Measurements from ENCODE around the gene UBE2M.
"Not testable (repeated sequence)": the region's sequence is repeated elsewhere in the genome, so short reads cannot be mapped to it uniquely, and the experiment has no call there.

UBE2M gene

DNA sequence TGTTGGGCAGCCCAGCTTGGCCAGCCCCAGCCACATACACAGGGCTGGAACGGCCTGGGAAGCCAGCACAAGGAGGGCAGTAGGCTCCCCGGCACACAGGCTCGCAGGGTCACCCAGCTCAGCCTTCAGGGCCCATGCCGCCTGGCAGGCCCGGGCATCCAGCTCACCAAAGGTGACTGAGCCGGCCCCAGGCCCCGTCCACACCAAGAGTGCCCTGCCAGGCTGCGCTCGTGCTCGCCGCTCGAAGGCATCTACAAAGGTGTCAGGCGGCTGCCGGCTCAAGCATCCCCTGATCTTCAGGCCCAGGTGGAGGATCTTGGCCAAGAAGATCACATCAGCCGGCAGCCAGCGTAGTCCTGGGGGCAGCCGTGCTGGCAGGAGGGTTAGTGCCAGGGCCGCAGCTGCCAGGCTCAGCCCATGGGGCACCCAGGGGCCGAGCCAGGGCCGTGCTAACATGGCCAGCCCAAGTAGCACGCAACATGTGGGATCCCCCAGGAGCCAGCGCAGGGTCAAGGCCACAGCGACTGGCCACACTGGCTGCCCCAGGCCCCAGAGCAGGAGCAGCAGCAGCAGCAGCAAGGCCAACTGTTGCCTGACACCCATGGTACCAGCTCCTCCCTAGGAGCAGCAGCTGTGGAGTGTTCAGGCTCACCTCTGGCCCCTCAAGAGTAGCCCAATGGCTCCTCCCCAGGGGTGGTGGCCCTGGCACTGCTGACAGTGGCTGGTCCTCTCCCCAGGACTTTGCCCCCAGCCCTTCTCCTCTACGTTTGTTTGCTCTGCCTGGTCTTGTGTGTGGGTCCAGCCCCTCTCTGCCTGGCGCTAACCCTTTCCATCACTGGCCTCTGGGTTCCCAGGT is 46.8 kb downstream of the UBE2M start, which contains the start of gene SLC27A5:
SLC27A5 (minus strand) TSS at position 640 of the 856 bp plus-strand sequence; CDS start at position 603, 37 bp downstream.
- FAIRE-seq, result no peak

DNA sequence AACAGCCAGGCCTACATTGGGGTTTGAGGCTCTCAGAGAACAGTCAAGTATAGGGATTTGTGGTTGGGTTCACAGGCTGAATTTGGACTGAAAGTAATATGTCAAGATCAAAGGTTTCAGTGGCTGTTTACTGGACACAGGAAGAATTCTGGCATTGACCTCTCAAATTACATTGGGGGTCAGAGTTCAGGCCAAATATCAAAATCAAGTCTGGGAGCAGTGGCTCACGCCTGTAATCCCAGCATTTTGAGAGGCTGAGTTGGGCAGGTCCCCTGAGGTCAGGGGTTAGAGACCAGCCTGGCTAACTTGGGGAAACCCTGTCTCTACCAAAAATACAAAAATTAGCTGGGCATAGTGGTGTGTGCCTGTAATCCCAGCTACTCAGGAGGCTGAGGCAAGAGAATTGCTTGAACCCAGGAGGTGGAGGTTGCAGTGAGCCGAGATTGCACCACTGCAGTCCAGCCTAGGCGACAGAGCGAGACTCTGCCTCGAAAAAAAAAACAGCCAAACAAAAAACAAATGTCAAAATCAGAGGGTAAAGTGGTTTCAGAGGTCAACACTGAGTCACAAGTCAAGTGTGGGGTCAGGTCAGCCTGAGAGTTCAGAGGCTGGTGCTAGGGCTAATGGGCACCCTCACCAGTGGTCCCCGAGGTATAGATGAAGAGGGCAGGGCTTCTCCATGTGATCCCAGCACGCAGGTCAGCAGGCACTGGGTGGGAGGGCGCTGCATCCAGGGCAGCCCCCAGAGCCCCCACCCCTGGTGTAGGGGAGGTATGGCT is 48.1 kb downstream of the UBE2M start:
- FAIRE-seq, result no peak

DNA sequence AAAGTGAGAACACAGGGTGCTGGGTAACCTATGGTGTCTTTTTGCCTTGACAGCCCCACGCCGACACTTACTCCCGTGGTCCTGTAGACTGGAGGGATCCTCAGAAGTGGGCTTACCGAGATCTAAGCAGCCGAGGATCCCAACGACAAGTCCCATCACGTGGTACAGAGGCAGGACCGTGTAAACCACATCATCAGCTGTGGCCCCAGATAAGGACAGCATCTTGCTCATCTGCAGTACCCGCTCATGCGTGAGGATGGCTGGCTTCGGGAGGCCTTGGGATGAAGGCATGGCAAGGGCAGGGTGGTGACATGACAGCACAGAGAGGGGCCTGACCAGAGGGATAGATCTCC is 48.7 kb downstream of the UBE2M start:
- FAIRE-seq, result no peak

DNA sequence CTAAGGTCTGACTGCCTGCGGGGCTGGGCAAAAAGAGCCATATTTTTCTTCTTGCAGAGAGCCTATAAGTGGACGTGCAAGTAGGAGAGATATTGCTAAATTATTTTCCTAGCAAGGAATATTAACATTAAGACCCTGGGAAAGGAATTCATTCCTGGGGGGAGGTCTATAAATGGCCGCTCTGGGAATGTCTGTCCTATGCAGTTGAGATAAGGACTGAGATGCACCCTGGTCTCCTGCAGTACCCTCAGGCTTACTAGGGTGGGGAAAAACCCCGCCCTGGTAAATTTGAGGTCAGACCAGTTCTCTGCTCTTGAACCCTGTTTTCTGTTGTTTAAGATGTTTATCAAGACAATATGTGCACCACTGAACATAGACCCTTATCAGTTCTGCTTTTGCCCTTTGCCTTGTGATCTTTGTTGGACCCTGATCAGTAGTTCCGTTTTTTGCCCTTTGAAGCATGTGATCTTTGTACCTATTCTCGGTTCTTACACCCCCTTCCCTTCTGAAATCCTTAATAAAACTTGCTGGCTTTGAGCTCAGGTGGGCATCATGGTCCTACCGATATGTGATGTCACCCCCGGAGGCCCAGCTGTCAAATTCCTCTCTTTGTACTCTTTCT is 50.7 kb downstream of the UBE2M start:
- not testable (repeated sequence) for FAIRE-seq
